ENCODE data around the gene FILIP1L.

Gene FILIP1L

DNA sequence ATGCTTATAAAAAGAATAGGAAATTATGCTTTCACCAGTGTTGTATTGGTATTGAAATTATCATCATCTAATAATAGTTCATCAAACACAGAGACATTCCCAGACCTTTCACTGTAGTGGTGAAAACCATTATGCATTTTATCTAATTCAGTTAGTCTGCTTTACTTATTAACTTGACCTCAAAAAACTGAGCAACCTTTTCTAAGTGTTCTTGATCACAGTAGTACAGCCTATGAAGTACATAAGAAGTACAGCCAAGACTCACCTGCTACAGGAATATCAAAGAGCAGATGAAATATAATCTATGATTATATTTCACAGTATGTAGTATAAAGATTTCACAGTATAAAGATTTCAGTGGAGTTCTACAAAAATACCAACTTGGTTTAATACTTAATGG, 75.2 kb downstream of the FILIP1L start:
- no peak for DNase-seq

DNA sequence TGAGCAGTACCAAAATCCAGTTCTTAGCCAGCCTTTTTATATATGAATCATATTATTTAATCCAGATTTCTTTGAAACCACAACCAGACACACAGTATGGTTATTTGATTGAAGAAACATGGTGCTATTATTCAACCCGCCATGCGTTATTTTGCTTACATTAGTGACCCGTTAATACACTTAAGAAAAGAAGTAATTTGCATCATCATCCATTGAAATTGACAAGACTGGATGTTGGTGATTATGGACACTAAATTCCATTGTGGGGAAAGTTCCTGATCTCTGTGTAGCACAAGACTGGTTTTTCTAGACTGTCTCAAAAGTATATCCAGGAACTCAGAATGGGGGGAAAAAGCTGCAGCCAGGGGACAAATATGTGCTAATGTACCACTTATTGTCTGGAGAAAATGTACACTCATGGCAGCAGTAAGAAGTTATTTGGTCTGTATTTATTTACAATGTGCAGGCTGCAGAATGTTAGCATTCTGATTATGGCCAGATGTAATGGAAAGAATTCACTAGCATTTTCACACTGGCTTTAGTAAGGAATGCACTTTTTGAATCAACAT, 80.3 kb downstream of the FILIP1L start:
- DNase-seq = no peak

DNA sequence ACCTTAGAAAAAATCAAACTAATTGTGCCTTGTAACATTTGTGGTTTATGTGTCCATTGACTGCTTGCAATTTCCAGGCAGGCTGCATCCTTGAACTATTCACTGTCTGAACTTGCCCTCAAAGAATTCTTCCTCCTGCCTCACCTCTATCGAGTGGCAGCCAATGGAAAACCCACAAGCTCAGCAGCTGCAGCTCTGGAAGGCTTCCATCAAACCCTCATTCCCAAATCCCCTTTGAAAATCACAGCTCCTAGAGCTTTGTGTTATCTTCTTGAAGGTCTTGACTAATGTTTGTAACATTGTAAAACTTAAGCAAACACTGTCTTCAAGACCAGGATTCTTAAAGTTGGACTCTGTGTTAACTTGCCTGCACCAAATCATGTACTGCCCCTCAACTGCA, 81.1 kb downstream of the FILIP1L start:
- DNase-seq = no peak

DNA sequence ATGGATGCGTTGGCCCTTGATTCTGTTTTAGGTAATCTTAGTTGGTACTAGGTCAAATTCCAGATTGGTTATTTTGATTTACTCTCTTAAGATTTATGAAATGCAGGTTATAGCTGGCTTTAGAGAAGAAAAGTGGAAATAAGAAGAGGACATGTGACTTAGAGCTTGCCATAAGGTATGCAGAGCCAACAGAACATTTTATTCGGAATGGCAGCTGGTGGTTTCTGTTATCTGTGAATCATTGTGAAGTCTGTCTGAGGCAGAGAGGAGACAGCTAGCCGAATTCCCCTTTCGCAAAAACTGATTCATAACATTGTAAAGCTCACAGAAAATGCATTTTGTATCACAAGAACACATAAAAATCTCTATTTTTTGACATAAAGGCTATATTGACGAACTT, 82.1 kb downstream of the FILIP1L start:
- DNase-seq = no peak

- no peak for DNase-seq
These were observed 83.3 kb downstream of the FILIP1L start for GRCh38 chr3:100030914-100031425.

- no peak for DNase-seq
These were observed 84.0 kb downstream of the FILIP1L start for GRCh38 chr3:100030346-100030745.

DNA sequence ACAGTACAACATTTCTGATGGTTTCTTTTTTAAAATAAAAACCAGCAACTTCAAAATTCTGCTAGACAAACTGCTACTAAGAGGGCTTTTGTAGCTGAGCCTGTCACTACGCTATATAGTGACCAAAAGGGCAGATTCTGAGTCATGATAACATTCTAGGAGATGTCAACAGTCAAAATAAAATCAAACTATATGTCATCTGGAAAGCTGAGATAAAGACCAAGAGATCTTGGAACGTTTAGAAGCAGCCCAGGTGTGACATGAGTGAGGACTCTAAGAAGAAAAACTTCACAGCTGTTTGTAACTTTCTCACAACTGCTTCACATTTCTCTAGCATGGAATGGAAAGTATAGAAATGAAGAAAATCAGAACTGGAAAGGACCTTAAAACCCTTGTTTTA, 84.6 kb downstream of the FILIP1L start:
- no peak for DNase-seq

- no peak for DNase-seq
These were observed 85.2 kb downstream of the FILIP1L start for GRCh38 chr3:100029052-100029451.

DNA sequence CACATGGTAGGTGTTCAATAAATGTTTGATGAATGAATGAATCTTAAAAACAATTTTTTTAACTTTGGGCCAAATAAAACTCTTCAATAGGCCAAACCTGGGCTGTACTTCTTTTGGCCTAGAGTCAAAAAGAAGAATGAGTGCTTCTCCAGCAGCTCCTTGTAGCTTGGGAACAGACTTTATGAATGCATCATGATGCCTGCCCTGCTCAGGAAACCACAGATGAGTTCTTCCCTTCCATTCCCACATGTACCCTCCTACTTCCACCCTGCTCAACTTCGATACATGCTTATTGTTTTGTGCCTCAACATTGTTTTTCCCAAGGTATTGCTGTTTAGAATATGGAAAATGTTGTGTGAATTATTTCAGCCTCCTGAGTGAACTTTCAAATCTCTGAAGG, 87.0 kb downstream of the FILIP1L start:
- DNase-seq = no peak

DNA sequence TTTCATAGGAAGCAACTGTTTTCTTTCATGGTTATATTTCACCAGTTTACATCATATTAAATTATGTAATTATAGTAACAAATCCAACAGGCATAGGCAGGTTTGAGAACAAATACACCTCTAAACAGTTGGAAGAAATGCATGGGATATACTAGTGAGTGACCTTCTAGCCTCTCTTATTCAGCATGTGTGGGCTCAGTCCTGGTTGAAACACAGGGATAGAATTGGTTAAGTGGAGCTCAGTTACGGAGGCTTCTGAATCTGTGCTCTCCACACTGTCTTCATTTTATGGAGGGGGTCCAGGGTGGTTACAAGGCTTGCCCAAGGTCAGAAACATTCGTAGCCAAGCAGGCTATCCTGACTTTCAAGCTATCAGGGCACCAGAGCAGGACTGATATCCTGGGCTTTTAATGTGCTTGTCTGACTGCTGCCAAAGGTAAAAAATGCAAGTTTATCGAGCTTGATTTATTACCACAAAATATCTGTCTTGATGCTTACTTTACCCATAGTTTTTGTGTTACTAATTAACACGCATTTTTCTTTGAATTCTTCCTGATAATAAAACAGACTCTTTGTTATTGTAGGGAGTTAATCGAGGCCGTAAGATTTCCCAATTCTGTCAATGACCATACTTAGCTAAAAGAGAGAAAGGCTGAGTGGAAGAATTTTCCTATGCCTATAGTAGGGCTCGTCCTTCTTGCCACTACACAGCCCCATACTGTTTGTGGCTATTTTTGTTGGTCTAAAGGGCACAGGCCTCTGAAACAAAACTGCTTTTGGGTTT, 89.6 kb downstream of the FILIP1L start:
- DNase-seq = no peak

GRCh38 chr3:100023595-100023994, 90.7 kb downstream of the FILIP1L start:
- no peak for DNase-seq

DNA sequence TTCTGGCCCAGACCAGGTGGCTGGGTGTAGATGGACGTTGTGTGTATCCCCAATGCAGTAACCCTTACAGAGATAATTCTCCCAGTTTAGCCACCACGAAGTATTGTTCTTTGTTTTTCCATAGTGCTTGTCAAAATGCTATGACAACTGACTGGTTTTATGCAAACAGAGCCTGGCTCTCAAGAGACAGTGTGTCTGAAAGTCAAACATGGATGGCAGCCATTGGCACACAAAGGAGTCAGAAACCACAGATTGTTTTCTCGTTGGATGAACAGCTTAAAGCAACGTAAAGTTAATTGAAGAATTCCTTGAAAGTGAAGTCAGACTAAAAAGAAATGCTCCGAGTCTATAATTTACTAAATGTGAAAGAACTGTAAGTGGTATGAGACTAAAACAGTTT, 91.2 kb downstream of the FILIP1L start:
- DNase-seq = no peak

DNA sequence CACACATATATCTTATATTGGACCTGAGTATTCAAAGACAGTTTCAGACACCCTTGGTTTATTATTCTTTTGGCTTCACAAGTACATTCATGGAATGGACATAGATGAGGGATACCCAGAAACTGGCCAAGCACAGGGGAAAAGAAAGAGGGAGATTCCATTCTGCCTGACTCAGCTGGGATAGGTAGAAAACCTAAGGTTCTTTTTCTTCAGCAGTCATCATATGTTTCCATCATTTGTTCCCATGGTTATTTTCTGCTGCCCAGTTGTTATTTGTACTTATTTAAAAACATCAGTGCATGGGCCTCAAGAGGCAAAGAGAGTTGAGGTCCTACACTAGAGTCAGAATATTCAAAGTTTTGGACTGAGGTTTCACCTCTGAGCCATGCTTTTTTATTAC, 91.8 kb downstream of the FILIP1L start:
- no peak for DNase-seq

DNA sequence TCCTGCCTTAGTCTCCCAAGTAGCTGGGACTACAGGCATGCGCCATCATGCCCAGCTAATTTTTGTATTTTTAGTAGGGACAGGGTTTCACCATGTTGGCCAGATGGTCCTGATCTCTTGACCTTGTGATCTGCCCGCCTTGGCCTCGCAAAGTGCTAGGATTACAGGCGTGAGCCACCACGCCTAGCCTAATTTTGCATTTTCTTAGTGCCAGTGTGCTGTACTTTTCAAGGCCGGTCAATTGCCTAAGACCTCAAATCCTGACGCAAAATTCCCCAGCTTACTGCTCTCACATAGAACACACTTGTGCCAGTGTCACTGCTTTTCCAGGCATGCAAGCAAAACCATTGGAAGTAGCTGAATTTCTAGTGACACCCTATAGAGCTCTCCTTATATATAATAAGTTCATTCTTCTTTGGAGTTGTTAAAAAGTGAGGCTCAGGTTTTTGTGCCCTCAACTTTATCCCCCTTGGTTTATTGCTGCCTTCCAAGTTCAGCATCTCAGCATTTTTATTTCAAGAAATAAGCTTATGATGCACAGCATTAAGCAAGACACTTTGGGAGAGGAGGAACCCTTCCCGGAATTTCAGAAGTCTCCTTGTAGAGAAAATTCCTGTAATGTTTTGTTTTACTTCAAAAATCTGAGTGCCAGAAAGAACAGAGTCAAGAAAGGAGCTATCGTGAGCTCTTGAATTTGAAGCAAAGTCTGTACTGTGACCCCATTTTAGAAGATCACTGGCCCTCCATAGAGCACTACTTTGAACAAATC, 93.2 kb downstream of the FILIP1L start:
- DNase-seq = no peak

- DNase-seq = no peak
These were observed 94.6 kb downstream of the FILIP1L start for GRCh38 chr3:100019719-100020118.

DNA sequence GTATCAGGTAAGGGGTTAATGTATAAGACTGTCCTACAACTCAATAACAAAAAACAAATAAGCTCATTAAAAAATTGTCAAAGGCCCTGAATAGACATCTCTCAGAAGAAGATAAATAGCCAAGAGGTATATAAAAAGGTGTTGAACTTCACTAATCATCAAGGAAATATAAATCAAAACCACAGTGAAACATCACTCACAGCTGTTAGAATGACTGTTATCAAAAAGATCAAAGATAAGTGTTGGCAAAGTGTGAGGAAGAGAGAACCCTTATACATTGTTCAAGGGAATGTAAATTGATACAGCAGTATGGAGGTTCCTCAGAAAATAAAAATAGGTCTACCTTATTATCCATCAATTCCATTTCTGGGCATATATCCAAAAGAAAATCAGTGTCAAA, 95.5 kb downstream of the FILIP1L start:
- no peak for DNase-seq

GRCh38 chr3:100010087-100010417, 104.2 kb downstream of the FILIP1L start:
- DNase-seq = no peak

DNA sequence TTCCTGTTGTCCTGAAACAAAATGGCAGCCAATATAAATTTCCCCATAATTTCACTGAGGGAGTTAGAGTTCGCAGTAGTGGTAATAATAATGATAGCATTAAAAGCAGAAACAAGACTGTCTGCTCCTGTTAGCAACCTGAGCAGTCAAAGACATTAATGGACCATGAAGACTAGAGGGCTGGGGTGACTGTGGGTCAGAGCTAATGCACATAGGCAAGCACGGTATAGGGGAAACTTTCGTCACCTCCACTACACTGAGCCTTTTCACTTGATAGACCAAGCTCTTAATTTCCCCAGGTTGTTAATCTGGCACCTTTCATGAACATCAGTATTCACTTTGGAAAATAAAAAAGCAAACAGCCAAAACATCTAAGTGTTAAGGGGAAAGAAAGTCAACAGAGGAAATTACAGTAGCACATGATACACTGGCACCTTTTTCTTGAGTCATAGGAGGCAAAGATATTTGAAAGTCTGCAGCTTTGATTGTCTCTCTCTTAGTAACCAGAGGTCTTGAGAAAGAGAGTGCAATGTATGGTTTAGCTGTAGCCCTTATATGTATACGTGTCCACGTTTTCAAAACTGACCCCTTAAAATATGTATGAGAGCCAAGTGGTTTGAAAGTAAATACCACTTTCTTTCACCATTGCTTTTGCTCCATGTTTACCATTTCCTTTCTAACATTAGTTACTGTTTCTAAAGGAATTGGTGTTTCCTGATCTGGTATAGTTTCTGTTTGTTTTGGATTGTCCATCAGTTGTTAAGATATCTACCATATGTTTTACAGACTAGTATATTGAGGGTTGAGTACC, 104.8 kb downstream of the FILIP1L start:
- no peak for DNase-seq

DNA sequence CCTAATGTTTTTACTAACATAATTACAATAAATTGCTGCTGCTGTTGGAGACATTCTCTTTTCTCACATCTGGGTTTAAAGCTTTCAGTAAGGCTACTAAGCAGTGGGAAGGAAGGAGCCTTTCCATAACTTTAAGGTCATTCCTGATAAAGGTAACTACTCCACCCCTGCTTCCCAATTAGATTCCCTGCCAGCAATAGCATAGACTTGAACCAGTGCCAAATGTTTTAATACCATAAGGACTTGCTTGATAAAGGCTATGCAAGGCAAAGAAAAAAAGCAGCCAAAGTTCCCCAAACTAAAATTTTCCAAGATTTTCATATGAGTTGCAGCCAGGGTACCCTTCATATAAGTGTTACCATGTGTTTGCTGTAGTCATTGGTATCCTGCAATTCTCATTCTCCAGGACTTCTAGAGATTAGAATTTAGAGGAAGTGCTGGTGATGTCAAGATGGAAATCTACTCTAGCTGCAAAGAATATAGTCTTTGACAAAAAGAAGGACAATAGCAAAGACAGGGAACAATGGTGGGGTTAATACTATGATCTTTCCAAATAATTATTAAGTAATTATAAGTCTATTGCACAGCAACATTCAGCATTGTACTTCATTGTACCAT, 106.1 kb downstream of the FILIP1L start:
- no peak for DNase-seq

- DNase-seq = no peak
These were observed 107.0 kb downstream of the FILIP1L start for GRCh38 chr3:100007313-100007712.

GRCh38 chr3:100006570-100007271, 107.6 kb downstream of the FILIP1L start:
- DNase-seq = no peak

All from activated CD4-positive, CD25-positive, alpha-beta regulatory T cell (primary cell).